ENCODE data around the gene CCDC192. TPM values are rescaled to one million over a fixed set of nuclear protein-coding genes. Genes with fewer than 3 reads are reported as not detected.
A peak's percentile ranks its signal among the peaks of the same experiment; 100 is the strongest.

The CCDC192 gene
- total and polyA plus RNA-seq, 2 of the 4 experiments (the other 2 are of a cell fraction), result not detected

DNA sequence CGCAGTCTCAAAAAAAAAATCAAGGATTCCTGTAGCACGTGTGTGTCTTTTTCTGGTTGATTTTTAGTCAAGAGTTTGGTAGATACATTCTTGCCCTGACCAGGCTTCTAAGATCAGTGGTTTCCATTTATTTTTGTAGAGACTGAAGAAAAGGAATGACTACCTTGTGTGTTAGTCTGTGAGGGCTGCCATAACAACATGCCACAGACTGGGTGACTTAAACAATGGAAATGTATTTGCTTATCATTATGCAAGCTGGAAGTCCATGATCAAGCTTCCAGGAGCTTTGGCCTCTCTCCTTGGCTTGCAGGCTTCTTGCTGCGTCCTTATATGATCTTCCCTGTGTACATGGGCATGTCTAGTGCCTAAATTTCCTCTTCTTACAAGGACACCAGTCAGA is 127.0 kb downstream of the CCDC192 start:
- H2AK9ac ChIP-seq (replicated peaks; ENCODE audit: low read depth, low read length, poor library complexity), result no peak overlapping the region
- no peak overlapping the region for H4K5ac ChIP-seq (ENCODE audit: low read depth, low read length)
- ATAC-seq (ENCODE audit: low read depth) (peak; percentile 64), DNase-seq (peak; percentile 63)
- no peaks in the 10 kb centered on the region for H3K36me3 ChIP-seq (ENCODE audit: control insufficient read depth, insufficient read depth, low read length)
- H4K20me1 ChIP-seq (ENCODE audit: insufficient read depth, low read length), result no peaks in the 10 kb centered on the region
- no peak overlapping the region for H2AFZ ChIP-seq (replicated peaks; ENCODE audit: low read length, poor library complexity)
- 0 out of 2 replicates have a peak overlapping the region, but pooled peaks have one; percentile 72 for H3K14ac ChIP-seq (replicated peaks; ENCODE audit: low read depth, low read length)
- H4K8ac ChIP-seq (ENCODE audit: low read depth in 2 of 2, low read length in 2 of 2), result no peak overlapping the region
- H3K9me1 ChIP-seq (ENCODE audit: insufficient read depth, low read length), result no peaks in the 10 kb centered on the region
- no peak overlapping the region for H3K9ac ChIP-seq (ENCODE audit: low read depth, low read length)
- H3K4me1 ChIP-seq (ENCODE audit: control insufficient read depth, insufficient read depth, low read length), result no peaks in the 10 kb centered on the region
- H3K27ac ChIP-seq (ENCODE audit: insufficient read depth, low read length), result no peak overlapping the region
- CTCF ChIA-PET, result interaction anchor here (0.6 kb wide), 1 partner anchor 76 kb away, joined by 3 read pairs; no protein-coding TSS in a partner anchor
- dilution Hi-C loops (cut with HindIII; ENCODE audit: low sequenced_read_pairs, unreplicated experiment), result no loop called here
- H3K4me2 ChIP-seq (ENCODE audit: low read depth, low read length), result no peak overlapping the region
- H2BK20ac ChIP-seq (ENCODE audit: low read depth, low read length), result no peak overlapping the region
- WGBS, 2 experiments (ENCODE audit: extremely low coverage in 2 of 2, insufficient read length in 1 of 2), result 92% methylated on average over 2 of the region's 3 CpGs; no CpG with 5 or more reads in 1 of the 2 experiments
- no peak overlapping the region for H2BK15ac ChIP-seq (ENCODE audit: low read depth, low read length)
- no peak overlapping the region for H2BK5ac ChIP-seq (ENCODE audit: low read depth, low read length, poor library complexity, severe bottlenecking)
- BruUV-seq (replicated peaks), result no TSS peak
- H3K4ac ChIP-seq (ENCODE audit: low read depth, low read length), result no peak overlapping the region
- H2BK120ac ChIP-seq (ENCODE audit: low read depth, low read length), result no peak overlapping the region
- POLR2A ChIA-PET (ENCODE audit: unreplicated experiment), result no interaction called here
- in situ Hi-C loops (cut with MboI; ENCODE audit: low sequenced_read_pairs), result no loop called here
- no peaks in the 10 kb centered on the region for H3K79me1 ChIP-seq (ENCODE audit: low read depth in 1 of 2, low read length in 2 of 2)
- H3K18ac ChIP-seq (ENCODE audit: low read depth, low read length), result no peak overlapping the region
- no peak overlapping the region for H3K4me3 ChIP-seq (ENCODE audit: insufficient read depth, low read depth, low read length)
- intact Hi-C loops (cut with micrococcal nuclease), result no loop called here
- no peak overlapping the region for H2AK5ac ChIP-seq (ENCODE audit: low read depth, low read length)
- H3K23ac ChIP-seq (ENCODE audit: low read depth, low read length), result 0 out of 2 replicates have a peak overlapping the region, but pooled peaks have one; percentile 1
- H3K56ac ChIP-seq (ENCODE audit: extremely low read depth, insufficient read depth, low read length), result no peak overlapping the region
- no peak overlapping the region for H4K91ac ChIP-seq (ENCODE audit: insufficient read depth, low read depth, low read length)
- H3K9me3 ChIP-seq (ENCODE audit: control insufficient read depth, insufficient read depth, low read length), result no peaks in the 10 kb centered on the region
- no peak for TF ChIP-seq SMC3 (IDR thresholded peaks at IDR 0.05; ENCODE audit: low read depth, low read length)
- peak; percentile 67; the same call in 1 of the 2 replicates for TF ChIP-seq CEBPB (IDR thresholded peaks at IDR 0.05; ENCODE audit: low read depth, low read length)
- H3K27me3 ChIP-seq (ENCODE audit: control insufficient read depth, insufficient read depth, low read length), result no peaks in the 10 kb centered on the region

Data from IMR-90 (cell line).